HepG2 (cell line): ENCODE data around the gene MB21D2. TPM values are rescaled to one million over a fixed set of nuclear protein-coding genes. Genes with fewer than 3 reads are reported as not detected.
A peak's percentile ranks its signal among the peaks of the same experiment; 100 is the strongest.

Source experiments
- ATF6 ChIP-seq: sonication (generic); formaldehyde crosslinking; conservative IDR thresholded peaks from 2 replicates; pipeline ENCODE4 v1.4.0; 2020; ENCODE audit warnings: missing genetic modification reagents
- GZF1 ChIP-seq: sonication (generic); formaldehyde crosslinking; IDR thresholded peaks from 2 replicates; pipeline ENCODE4 v1.5.1; 2020; ENCODE audit warnings: mild to moderate bottlenecking, missing genetic modification reagents
- MAZ ChIP-seq, 2 experiments: sonication (generic) in 1 of 2; formaldehyde crosslinking in 1 of 2; IDR thresholded peaks; 2 replicates each; pipeline versions ENCODE4 v1.5.0 to v1.6.1; 2012 to 2020; ENCODE audit warnings: low read depth in 2 of 2, mild to moderate bottlenecking in 2 of 2, borderline replicate concordance in 1 of 2, improper control_type of control experiment in 1 of 2, low read length in 1 of 2, missing genetic modification reagents in 1 of 2, moderate library complexity in 1 of 2
- MBD4 ChIP-seq: IDR thresholded peaks from 2 replicates; pipeline ENCODE4 v1.6.1; 2012; ENCODE audit warnings: low read length, inconsistent platforms, borderline replicate concordance
- MEIS2 ChIP-seq: sonication (generic); formaldehyde crosslinking; IDR thresholded peaks from 2 replicates; pipeline ENCODE4 v1.9.0; 2021; ENCODE audit warnings: mild to moderate bottlenecking, missing genetic modification reagents
- NFE2 ChIP-seq: sonication (generic); formaldehyde crosslinking; IDR thresholded peaks from 2 replicates; pipeline ENCODE4 v1.4.0; 2020; ENCODE audit warnings: missing genetic modification reagents
- RCOR2 ChIP-seq: IDR thresholded peaks from 2 replicates; pipeline ENCODE4 v1.6.1; 2016; ENCODE audit warnings: missing biosample characterization, missing genetic modification reagents
- SETDB1 ChIP-seq: sonication (generic); formaldehyde crosslinking; IDR thresholded peaks from 2 replicates; pipeline ENCODE4 v1.5.1; 2020; ENCODE audit warnings: missing genetic modification reagents, mild to moderate bottlenecking, borderline replicate concordance
- SRY ChIP-seq: sonication (generic); formaldehyde crosslinking; IDR thresholded peaks from 2 replicates; pipeline ENCODE4 v1.8.0; 2022; ENCODE audit warnings: mild to moderate bottlenecking, missing genetic modification reagents
- TAF1 ChIP-seq: sonication (generic); formaldehyde crosslinking; IDR thresholded peaks from 2 replicates; pipeline ENCODE4 v1.4.0; 2020; ENCODE audit warnings: missing genetic modification reagents
- TOPORS ChIP-seq: sonication (generic); formaldehyde crosslinking; IDR thresholded peaks from 2 replicates; pipeline ENCODE4 v1.8.0; 2023; ENCODE audit warnings: mild to moderate bottlenecking, missing genetic modification reagents
- YY1 ChIP-seq: IDR thresholded peaks from 2 replicates; pipeline ENCODE4 v1.6.1; 2011; ENCODE audit warnings: low read length, low read depth, moderate library complexity, mild to moderate bottlenecking; ENCODE audit not compliant: insufficient read depth, insufficient replicate concordance
- ZNF329 ChIP-seq: sonication (generic); formaldehyde crosslinking; IDR thresholded peaks from 2 replicates; pipeline ENCODE4 v1.9.0; 2021; ENCODE audit warnings: low read depth, mild to moderate bottlenecking, missing genetic modification reagents
- ZNF367 ChIP-seq: sonication (generic); formaldehyde crosslinking; IDR thresholded peaks from 2 replicates; pipeline ENCODE4 v1.4.0; 2020; ENCODE audit warnings: missing genetic modification reagents, borderline replicate concordance
- ZNF446 ChIP-seq: sonication (generic); formaldehyde crosslinking; IDR thresholded peaks from 2 replicates; pipeline ENCODE4 v1.5.0; 2020; ENCODE audit warnings: mild to moderate bottlenecking, missing genetic modification reagents
- ZNF501 ChIP-seq: sonication (generic); formaldehyde crosslinking; IDR thresholded peaks from 2 replicates; pipeline ENCODE4 v1.5.1; 2020; ENCODE audit warnings: mild to moderate bottlenecking, moderate library complexity, missing genetic modification reagents
- ZNF510 ChIP-seq: sonication (generic); formaldehyde crosslinking; IDR thresholded peaks from 2 replicates; pipeline ENCODE4 v1.4.0; 2020; ENCODE audit warnings: low read depth, mild to moderate bottlenecking, missing genetic modification reagents
- ZNF547 ChIP-seq: sonication (generic); formaldehyde crosslinking; IDR thresholded peaks from 2 replicates; pipeline ENCODE4 v1.5.1; 2020; ENCODE audit warnings: mild to moderate bottlenecking, missing genetic modification reagents
- ZNF713 ChIP-seq: sonication (generic); formaldehyde crosslinking; IDR thresholded peaks from 2 replicates; pipeline ENCODE4 v1.4.0; 2020; ENCODE audit warnings: mild to moderate bottlenecking, missing genetic modification reagents
- polyA plus RNA-seq, 8 experiments: library from polyadenylated mRNA; depleted of rRNA in 3 of 8; stranded (reverse) in 7 of 8; unstranded in 1 of 8; fragments of >200 nt; fragmentation: Illumina TruSeq in 4 of 8; extraction: Trizol in 4 of 8; gene quantifications; 2 replicates each; pipeline versions ENCODE4 v1.2.1 to v1.2.3, GENCODE V29; 2011 to 2016; ENCODE audit warnings: low read depth in 4 of 8, missing spikeins in 1 of 8, mixed read lengths in 1 of 8; ENCODE audit not compliant: insufficient read depth in 1 of 8
- total RNA-seq, 5 experiments: library from RNA; depleted of rRNA; stranded (reverse); fragments of >200 nt; fragmentation: Illumina TruSeq; extraction: Trizol; gene quantifications; 2 replicates each; pipeline ENCODE4 v1.2.3, GENCODE V29; 2016; ENCODE audit warnings: low read depth in 1 of 5
- TF ChIP-seq, protein P1 (sequence below): sonication (generic); formaldehyde crosslinking; IDR thresholded peaks from 2 replicates; pipeline ENCODE4 v1.4.0; 2020; ENCODE audit warnings: missing genetic modification reagents
- TF ChIP-seq, protein P2 (sequence below): sonication (generic); formaldehyde crosslinking; IDR thresholded peaks from 2 replicates; pipeline ENCODE4 v1.5.1; 2020; ENCODE audit warnings: missing genetic modification reagents, mild to moderate bottlenecking, borderline replicate concordance
- TF ChIP-seq, protein P3 (sequence below): IDR thresholded peaks from 2 replicates; pipeline ENCODE4 v1.6.1; 2016
- TF ChIP-seq, protein P4 (sequence below): sonication (generic); formaldehyde crosslinking; IDR thresholded peaks from 2 replicates; pipeline ENCODE4 v1.9.0; 2021; ENCODE audit warnings: missing genetic modification reagents, borderline replicate concordance

Gene MB21D2
- total and polyA plus RNA-seq, 2 of the 13 experiments (the other 11 are each of a cell fraction or from before 2014, with no cell fraction given): 0.90 to 1.6 TPM

DNA sequence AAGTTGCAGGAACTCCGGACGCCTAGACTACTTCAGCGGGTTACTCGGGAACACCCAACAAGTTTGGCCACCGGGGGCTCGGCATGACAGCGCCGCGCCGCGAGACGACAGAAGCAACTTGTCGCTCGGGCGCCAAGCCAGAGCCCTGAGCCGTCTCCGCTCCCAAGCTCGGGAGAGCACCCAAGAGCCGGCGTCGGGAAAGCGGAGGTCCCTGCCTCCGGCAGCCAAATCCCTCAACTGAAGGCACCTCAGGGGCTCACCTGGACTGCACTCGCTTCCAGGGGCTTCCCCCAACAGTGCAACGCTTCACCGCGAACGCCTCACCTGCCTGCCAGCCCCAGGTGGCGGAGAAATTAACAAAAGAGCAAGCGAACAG, 640 bp downstream of the MB21D2 start (continued):
- TF ChIP-seq MBD4: no peak
- no peak for TF ChIP-seq ZNF510 (CRISPR knock-in tag)
- no peak for TF ChIP-seq ZNF547
- TF ChIP-seq ZNF446 (CRISPR knock-in tag): no peak
- TF ChIP-seq ZNF367 (CRISPR knock-in tag): no peak
- TF ChIP-seq, protein P1, sequence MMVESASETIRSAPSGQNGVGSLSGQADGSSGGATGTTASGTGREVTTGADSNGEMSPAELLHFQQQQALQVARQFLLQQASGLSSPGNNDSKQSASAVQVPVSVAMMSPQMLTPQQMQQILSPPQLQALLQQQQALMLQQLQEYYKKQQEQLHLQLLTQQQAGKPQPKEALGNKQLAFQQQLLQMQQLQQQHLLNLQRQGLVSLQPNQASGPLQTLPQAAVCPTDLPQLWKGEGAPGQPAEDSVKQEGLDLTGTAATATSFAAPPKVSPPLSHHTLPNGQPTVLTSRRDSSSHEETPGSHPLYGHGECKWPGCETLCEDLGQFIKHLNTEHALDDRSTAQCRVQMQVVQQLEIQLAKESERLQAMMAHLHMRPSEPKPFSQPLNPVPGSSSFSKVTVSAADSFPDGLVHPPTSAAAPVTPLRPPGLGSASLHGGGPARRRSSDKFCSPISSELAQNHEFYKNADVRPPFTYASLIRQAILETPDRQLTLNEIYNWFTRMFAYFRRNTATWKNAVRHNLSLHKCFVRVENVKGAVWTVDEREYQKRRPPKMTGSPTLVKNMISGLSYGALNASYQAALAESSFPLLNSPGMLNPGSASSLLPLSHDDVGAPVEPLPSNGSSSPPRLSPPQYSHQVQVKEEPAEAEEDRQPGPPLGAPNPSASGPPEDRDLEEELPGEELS (CRISPR knock-in tag): no peak
- TF ChIP-seq, protein P2, sequence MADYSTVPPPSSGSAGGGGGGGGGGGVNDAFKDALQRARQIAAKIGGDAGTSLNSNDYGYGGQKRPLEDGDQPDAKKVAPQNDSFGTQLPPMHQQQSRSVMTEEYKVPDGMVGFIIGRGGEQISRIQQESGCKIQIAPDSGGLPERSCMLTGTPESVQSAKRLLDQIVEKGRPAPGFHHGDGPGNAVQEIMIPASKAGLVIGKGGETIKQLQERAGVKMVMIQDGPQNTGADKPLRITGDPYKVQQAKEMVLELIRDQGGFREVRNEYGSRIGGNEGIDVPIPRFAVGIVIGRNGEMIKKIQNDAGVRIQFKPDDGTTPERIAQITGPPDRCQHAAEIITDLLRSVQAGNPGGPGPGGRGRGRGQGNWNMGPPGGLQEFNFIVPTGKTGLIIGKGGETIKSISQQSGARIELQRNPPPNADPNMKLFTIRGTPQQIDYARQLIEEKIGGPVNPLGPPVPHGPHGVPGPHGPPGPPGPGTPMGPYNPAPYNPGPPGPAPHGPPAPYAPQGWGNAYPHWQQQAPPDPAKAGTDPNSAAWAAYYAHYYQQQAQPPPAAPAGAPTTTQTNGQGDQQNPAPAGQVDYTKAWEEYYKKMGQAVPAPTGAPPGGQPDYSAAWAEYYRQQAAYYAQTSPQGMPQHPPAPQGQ: no peak
- TF ChIP-seq RCOR2 (CRISPR knock-in tag): no peak
- TF ChIP-seq NFE2: no peak
- TF ChIP-seq SRY (CRISPR knock-in tag): no peak
- no peak for TF ChIP-seq ZNF501 (CRISPR knock-in tag)
- TF ChIP-seq ATF6 (CRISPR knock-in tag): no peak
- no peak for TF ChIP-seq TAF1 (CRISPR knock-in tag)
- no peak for TF ChIP-seq ZNF713
- TF ChIP-seq, protein P3, sequence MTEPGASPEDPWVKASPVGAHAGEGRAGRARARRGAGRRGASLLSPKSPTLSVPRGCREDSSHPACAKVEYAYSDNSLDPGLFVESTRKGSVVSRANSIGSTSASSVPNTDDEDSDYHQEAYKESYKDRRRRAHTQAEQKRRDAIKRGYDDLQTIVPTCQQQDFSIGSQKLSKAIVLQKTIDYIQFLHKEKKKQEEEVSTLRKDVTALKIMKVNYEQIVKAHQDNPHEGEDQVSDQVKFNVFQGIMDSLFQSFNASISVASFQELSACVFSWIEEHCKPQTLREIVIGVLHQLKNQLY: no peak
- no peak for TF ChIP-seq MAZ (IDR thresholded peaks at IDR 0.05; ENCODE audit: borderline replicate concordance, low read depth, low read length)
- TF ChIP-seq MAZ (CRISPR knock-in tag; IDR thresholded peaks at IDR 0.05; ENCODE audit: low read depth): 0 out of 2 replicates have a peak, but pooled peaks have one; percentile 5
- no peak for TF ChIP-seq TOPORS (CRISPR knock-in tag)
- no peak for TF ChIP-seq GZF1 (CRISPR knock-in tag)
- TF ChIP-seq YY1: no peak
- TF ChIP-seq MEIS2: no peak
- no peak for TF ChIP-seq ZNF329 (CRISPR knock-in tag)
- TF ChIP-seq, protein P4, sequence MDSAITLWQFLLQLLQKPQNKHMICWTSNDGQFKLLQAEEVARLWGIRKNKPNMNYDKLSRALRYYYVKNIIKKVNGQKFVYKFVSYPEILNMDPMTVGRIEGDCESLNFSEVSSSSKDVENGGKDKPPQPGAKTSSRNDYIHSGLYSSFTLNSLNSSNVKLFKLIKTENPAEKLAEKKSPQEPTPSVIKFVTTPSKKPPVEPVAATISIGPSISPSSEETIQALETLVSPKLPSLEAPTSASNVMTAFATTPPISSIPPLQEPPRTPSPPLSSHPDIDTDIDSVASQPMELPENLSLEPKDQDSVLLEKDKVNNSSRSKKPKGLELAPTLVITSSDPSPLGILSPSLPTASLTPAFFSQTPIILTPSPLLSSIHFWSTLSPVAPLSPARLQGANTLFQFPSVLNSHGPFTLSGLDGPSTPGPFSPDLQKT (CRISPR knock-in tag): no peak
- TF ChIP-seq SETDB1 (CRISPR knock-in tag): no peak
